PC-3 (cell line): ENCODE measurements around the gene PRDM5.

Experiments used
- CTCF ChIP-seq: fragments of 300-600 bp; sonication (generic); conservative IDR thresholded peaks from 2 replicates; pipeline ENCODE4 v1.5.1; 2017; ENCODE audit warnings: antibody characterized with exemption, low read depth, mild to moderate bottlenecking, low read length
- EZH2phosphoT487 ChIP-seq: fragments of 300-600 bp; sonication (generic); IDR thresholded peaks from 2 replicates; pipeline ENCODE4 v1.6.1; 2018; ENCODE audit warnings: mild to moderate bottlenecking, antibody characterized with exemption, low read length, borderline replicate concordance

GRCh38 chr4:120850018-120850599, 72.4 kb downstream of the PRDM5 start:
- no peak for TF ChIP-seq EZH2phosphoT487
- no peak for TF ChIP-seq CTCF
